Mucosa of rectum (tissue), 2 donors: Measurements from ENCODE around the gene CMC4.

Experiments used
- H3K27ac ChIP-seq, 2 donors: one replicate each; pipeline ENCODE4 v1.7.0; 2013; ENCODE audit warnings: inconsistent platforms in 2 of 2, low read depth in 2 of 2, low read length in 2 of 2
- H3K27me3 ChIP-seq, 2 donors: one replicate each; pipeline ENCODE4 v1.7.0; 2013; ENCODE audit warnings: low read length in 2 of 2; ENCODE audit not compliant: control insufficient read depth in 2 of 2, insufficient read depth in 2 of 2
- H3K36me3 ChIP-seq, 2 donors: one replicate each; pipeline ENCODE4 v1.7.0; 2013; ENCODE audit warnings: low read length in 2 of 2; ENCODE audit not compliant: control insufficient read depth in 2 of 2, insufficient read depth in 2 of 2
- H3K4me1 ChIP-seq, 2 donors: one replicate each; pipeline ENCODE4 v1.7.0; 2013; ENCODE audit warnings: low read length in 2 of 2, mild to moderate bottlenecking in 1 of 2; ENCODE audit not compliant: control insufficient read depth in 2 of 2, insufficient read depth in 2 of 2
- H3K4me3 ChIP-seq, 2 donors: one replicate each; pipeline ENCODE4 v1.7.0; 2013; ENCODE audit warnings: low read length in 2 of 2
- H3K9ac ChIP-seq, 2 donors: one replicate each; pipeline ENCODE4 v1.7.0; 2013; ENCODE audit warnings: low read length in 2 of 2, low read depth in 1 of 2, mild to moderate bottlenecking in 1 of 2
- H3K9me3 ChIP-seq, 2 donors: one replicate each; pipeline ENCODE4 v1.7.0; 2013; ENCODE audit warnings: low read length in 2 of 2; ENCODE audit not compliant: control insufficient read depth in 2 of 2
- donor health status: healthy.
- donor health status: Normal muscosa, but diverticular disease.

Gene CMC4

GRCh38 chrX:155071694-155072280, 851 bp upstream of the CMC4 start:
- peak overlapping the region; percentile 81 to 89 for H3K27ac ChIP-seq
- peak overlapping the region; percentile 81 to 86 for H3K4me3 ChIP-seq
- peaks cover 0 to 4% of the 10 kb centered on the region in 2 donors for H3K4me1 ChIP-seq
- peaks cover 0 to 7% of the 10 kb centered on the region in 2 donors for H3K36me3 ChIP-seq
- peak overlapping the region; percentile 72 to 79 for H3K9ac ChIP-seq
- H3K27me3 ChIP-seq: no peaks in the 10 kb centered on the region
- no peaks in the 10 kb centered on the region for H3K9me3 ChIP-seq

GRCh38 chrX:155070663-155070974, 317 bp downstream of the CMC4 start:
- peaks cover 0 to 3% of the 10 kb centered on the region in 2 donors for H3K36me3 ChIP-seq
- peaks cover 0 to 4% of the 10 kb centered on the region in 2 donors for H3K4me1 ChIP-seq

GRCh38 chrX:155070038-155070437, 898 bp downstream of the CMC4 start:
- H3K27me3 ChIP-seq: no peaks in the 10 kb centered on the region
- peaks cover 0 to 3% of the 10 kb centered on the region in 2 donors for H3K36me3 ChIP-seq
- peak overlapping the region; percentile 80 to 81 for H3K27ac ChIP-seq
- H3K4me1 ChIP-seq: peaks cover 0 to 4% of the 10 kb centered on the region in 2 donors
- peak overlapping the region; percentile 72 to 76 for H3K9ac ChIP-seq
- H3K4me3 ChIP-seq: peak overlapping the region; percentile 69 to 79
- no peaks in the 10 kb centered on the region for H3K9me3 ChIP-seq

More at GRCh38 chrX:155070663-155070974, 317 bp downstream of the CMC4 start:
- Histone ChIP-seq H3K27ac (peak overlapping the region; percentile 80 to 81), H3K9me3 (no peaks in the 10 kb centered on the region), H3K9ac (peak overlapping the region; percentile 72 to 76), H3K27me3 (no peaks in the 10 kb centered on the region), H3K4me3 (peak overlapping the region; percentile 69 to 79)

GRCh38 chrX:155069414-155069813, 1.5 kb downstream of the CMC4 start:
- H3K4me3 ChIP-seq: peak overlapping the region in 1 of 2 donors; percentile 79
- H3K27ac ChIP-seq: no peak overlapping the region
- no peaks in the 10 kb centered on the region for H3K27me3 ChIP-seq
- peaks cover 0 to 4% of the 10 kb centered on the region in 2 donors for H3K4me1 ChIP-seq
- H3K9ac ChIP-seq: no peak overlapping the region
- peaks cover 0 to 5% of the 10 kb centered on the region in 2 donors for H3K36me3 ChIP-seq
- no peaks in the 10 kb centered on the region for H3K9me3 ChIP-seq

- Histone ChIP-seq H3K4me1 (peaks cover 0 to 4% of the 10 kb centered on the region in 2 donors), H3K27me3 (no peaks in the 10 kb centered on the region)
These were observed 2.8 kb downstream of the CMC4 start for GRCh38 chrX:155068165-155068564.

GRCh38 chrX:155065035-155065734, 5.8 kb downstream of the CMC4 start:
- Histone ChIP-seq H3K27ac (no peak overlapping the region), H3K36me3 (peaks cover 0 to 2% of the 10 kb centered on the region in 2 donors)

More at GRCh38 chrX:155068165-155068564, 2.8 kb downstream of the CMC4 start:
- Histone ChIP-seq H3K9me3 (no peaks in the 10 kb centered on the region), H3K36me3 (peaks cover 0 to 2% of the 10 kb centered on the region in 2 donors), H3K27ac (no peak overlapping the region), H3K4me3 (no peak overlapping the region), H3K9ac (no peak overlapping the region)

GRCh38 chrX:155061760-155062159, 9.2 kb downstream of the CMC4 start:
- H3K27ac ChIP-seq: no peak overlapping the region

More at GRCh38 chrX:155065035-155065734, 5.8 kb downstream of the CMC4 start:
- peaks cover 0 to 4% of the 10 kb centered on the region in 2 donors for H3K4me1 ChIP-seq
- H3K4me3 ChIP-seq: no peak overlapping the region
- H3K9ac ChIP-seq: no peak overlapping the region
- H3K27me3 ChIP-seq: no peaks in the 10 kb centered on the region
- H3K9me3 ChIP-seq: no peaks in the 10 kb centered on the region

GRCh38 chrX:155056877-155057792, 13.8 kb downstream of the CMC4 start:
- Histone ChIP-seq H3K36me3 (no peaks in the 10 kb centered on the region), H3K9me3 (no peaks in the 10 kb centered on the region), H3K27me3 (no peaks in the 10 kb centered on the region), H3K9ac (peak overlapping the region; percentile 3 to 9), H3K4me1 (peaks cover 0 to 2% of the 10 kb centered on the region in 2 donors), H3K27ac (peak overlapping the region in 1 of 2 donors; percentile 59), H3K4me3 (peak overlapping the region; percentile 38 to 67)

More at GRCh38 chrX:155061760-155062159, 9.2 kb downstream of the CMC4 start:
- Histone ChIP-seq H3K27me3 (no peaks in the 10 kb centered on the region), H3K9me3 (no peaks in the 10 kb centered on the region), H3K36me3 (peaks cover 0 to 2% of the 10 kb centered on the region in 2 donors), H3K4me3 (no peak overlapping the region), H3K9ac (no peak overlapping the region), H3K4me1 (peaks cover 0 to 2% of the 10 kb centered on the region in 2 donors)

GRCh38 chrX:155056471-155056870, 14.5 kb downstream of the CMC4 start:
- Histone ChIP-seq H3K4me1 (peaks cover 0 to 2% of the 10 kb centered on the region in 2 donors), H3K27me3 (no peaks in the 10 kb centered on the region), H3K9me3 (no peaks in the 10 kb centered on the region), H3K4me3 (no peak overlapping the region), H3K27ac (no peak overlapping the region), H3K9ac (no peak overlapping the region), H3K36me3 (peaks cover 0 to 3% of the 10 kb centered on the region in 2 donors)
